HepG2 (cell line): ENCODE results near the gene MCM3AP. TPM values are rescaled to one million over a fixed set of nuclear protein-coding genes. Genes with fewer than 3 reads are reported as not detected.
A peak's percentile ranks its signal among the peaks of the same experiment; 100 is the strongest.

Source experiments
- ARNT ChIP-seq: fragments of 450-650 bp; IDR thresholded peaks from 2 replicates; pipeline ENCODE4 v1.6.1; 2017
- FOXA3 ChIP-seq: IDR thresholded peaks from 2 replicates; pipeline ENCODE4 v1.6.1; 2016; ENCODE audit warnings: missing genetic modification reagents, missing compliant biosample characterization
- GABPA ChIP-seq, 2 experiments: IDR thresholded peaks; 2 replicates each; pipeline ENCODE4 v1.6.1; 2011 to 2016; ENCODE audit warnings: low read depth in 2 of 2, low read length in 1 of 2, missing biosample characterization in 1 of 2, missing genetic modification characterization in 1 of 2
- GFI1 ChIP-seq: sonication (generic); formaldehyde crosslinking; IDR thresholded peaks from 2 replicates; pipeline ENCODE4 v1.5.0; 2020; ENCODE audit warnings: missing genetic modification reagents, mild to moderate bottlenecking, borderline replicate concordance
- GPN1 ChIP-seq: sonication (generic); formaldehyde crosslinking; IDR thresholded peaks from 2 replicates; pipeline ENCODE4 v1.5.1; 2020; ENCODE audit warnings: missing genetic modification reagents, borderline replicate concordance
- HIC2 ChIP-seq: sonication (generic); formaldehyde crosslinking; IDR thresholded peaks from 2 replicates; pipeline ENCODE4 v1.9.0; 2022; ENCODE audit warnings: low read depth, missing genetic modification reagents
- JDP2 ChIP-seq: sonication (generic); formaldehyde crosslinking; IDR thresholded peaks from 2 replicates; pipeline ENCODE4 v1.8.1; 2022; ENCODE audit warnings: missing genetic modification reagents, borderline replicate concordance
- KAT7 ChIP-seq: IDR thresholded peaks from 2 replicates; pipeline ENCODE4 v1.6.1; 2018; ENCODE audit warnings: borderline replicate concordance, missing compliant biosample characterization
- MAF1 ChIP-seq: sonication (generic); formaldehyde crosslinking; IDR thresholded peaks from 2 replicates; pipeline ENCODE4 v1.5.0; 2020; ENCODE audit warnings: missing genetic modification reagents, borderline replicate concordance
- MAX ChIP-seq: IDR thresholded peaks from 2 replicates; pipeline ENCODE4 v1.6.1; 2012; ENCODE audit warnings: inconsistent platforms
- NFKBIZ ChIP-seq: IDR thresholded peaks from 2 replicates; pipeline ENCODE4 v1.6.1; 2018; ENCODE audit warnings: missing genetic modification reagents, missing compliant biosample characterization
- NR2F1 ChIP-seq, 2 experiments: fragments of 450-650 bp in 1 of 2; formaldehyde crosslinking in 1 of 2; IDR thresholded peaks; 2 replicates each; pipeline versions ENCODE4 v1.5.0 to v1.6.1; 2016 to 2020; ENCODE audit warnings: mild to moderate bottlenecking in 1 of 2, missing compliant biosample characterization in 1 of 2, missing genetic modification reagents in 1 of 2, moderate library complexity in 1 of 2
- NR2F6 ChIP-seq, 2 experiments: IDR thresholded peaks; 2 replicates each; pipeline ENCODE4 v1.6.1; 2016; ENCODE audit warnings: antibody characterized with exemption in 1 of 2, mild to moderate bottlenecking in 1 of 2
- SNAPC2 ChIP-seq: sonication (generic); formaldehyde crosslinking; IDR thresholded peaks from 2 replicates; pipeline ENCODE4 v1.8.1; 2022; ENCODE audit warnings: mild to moderate bottlenecking, missing genetic modification reagents
- TBP ChIP-seq: sonication (generic); formaldehyde crosslinking; IDR thresholded peaks from 2 replicates; pipeline ENCODE4 v1.5.0; 2020; ENCODE audit warnings: missing genetic modification reagents
- ZFP62 ChIP-seq: sonication (generic); formaldehyde crosslinking; IDR thresholded peaks from 2 replicates; pipeline ENCODE4 v1.4.0; 2020; ENCODE audit warnings: missing genetic modification reagents
- ZFY ChIP-seq: sonication (generic); formaldehyde crosslinking; IDR thresholded peaks from 2 replicates; pipeline ENCODE4 v1.4.0; 2020; ENCODE audit warnings: missing genetic modification reagents
- ZNF253 ChIP-seq: sonication (generic); formaldehyde crosslinking; IDR thresholded peaks from 2 replicates; pipeline ENCODE4 v1.8.0; 2022; ENCODE audit warnings: mild to moderate bottlenecking, missing genetic modification reagents, borderline replicate concordance
- ZNF441 ChIP-seq: sonication (generic); formaldehyde crosslinking; IDR thresholded peaks from 2 replicates; pipeline ENCODE4 v1.7.0; 2021; ENCODE audit warnings: missing genetic modification reagents, borderline replicate concordance
- ZNF501 ChIP-seq: sonication (generic); formaldehyde crosslinking; IDR thresholded peaks from 2 replicates; pipeline ENCODE4 v1.5.1; 2020; ENCODE audit warnings: mild to moderate bottlenecking, moderate library complexity, missing genetic modification reagents
- ZNF598 ChIP-seq: sonication (generic); formaldehyde crosslinking; IDR thresholded peaks from 2 replicates; pipeline ENCODE4 v1.5.1; 2020; ENCODE audit warnings: mild to moderate bottlenecking, missing genetic modification reagents, borderline replicate concordance
- ZNF781 ChIP-seq: sonication (generic); formaldehyde crosslinking; IDR thresholded peaks from 2 replicates; pipeline ENCODE4 v1.5.1; 2020; ENCODE audit warnings: borderline replicate concordance, mild to moderate bottlenecking, missing genetic modification reagents; ENCODE audit errors: not compliant biosample characterization
- polyA plus RNA-seq, 8 experiments: library from polyadenylated mRNA; depleted of rRNA in 3 of 8; stranded (reverse) in 7 of 8; unstranded in 1 of 8; fragments of >200 nt; fragmentation: Illumina TruSeq in 4 of 8; extraction: Trizol in 4 of 8; gene quantifications; 2 replicates each; pipeline versions ENCODE4 v1.2.1 to v1.2.3, GENCODE V29; 2011 to 2016; ENCODE audit warnings: low read depth in 4 of 8, missing spikeins in 1 of 8, mixed read lengths in 1 of 8; ENCODE audit not compliant: insufficient read depth in 1 of 8
- total RNA-seq, 5 experiments: library from RNA; depleted of rRNA; stranded (reverse); fragments of >200 nt; fragmentation: Illumina TruSeq; extraction: Trizol; gene quantifications; 2 replicates each; pipeline ENCODE4 v1.2.3, GENCODE V29; 2016; ENCODE audit warnings: low read depth in 1 of 5
- TF ChIP-seq, protein P1 (sequence below): sonication (generic); formaldehyde crosslinking; conservative IDR thresholded peaks from 2 replicates; pipeline ENCODE4 v1.5.0; 2020; ENCODE audit warnings: missing genetic modification reagents
- TF ChIP-seq, protein P2 (sequence below): conservative IDR thresholded peaks from 2 replicates; pipeline ENCODE4 v1.6.1; 2018; ENCODE audit warnings: missing genetic modification reagents
- TF ChIP-seq, protein P3 (sequence below): sonication (generic); IDR thresholded peaks from 2 replicates; pipeline ENCODE4 v1.6.1; 2016; ENCODE audit warnings: low read depth, borderline replicate concordance

Gene MCM3AP
- total and polyA plus RNA-seq, 2 of the 13 experiments (the other 11 are each of a cell fraction or from before 2014, with no cell fraction given): 27.0 to 54.7 TPM

GRCh38 chr21:46323710-46324389 is 38.4 kb upstream of the MCM3AP start, which contains the start of the genes C21orf58 and PCNT (continued):
- TF ChIP-seq, protein P1, sequence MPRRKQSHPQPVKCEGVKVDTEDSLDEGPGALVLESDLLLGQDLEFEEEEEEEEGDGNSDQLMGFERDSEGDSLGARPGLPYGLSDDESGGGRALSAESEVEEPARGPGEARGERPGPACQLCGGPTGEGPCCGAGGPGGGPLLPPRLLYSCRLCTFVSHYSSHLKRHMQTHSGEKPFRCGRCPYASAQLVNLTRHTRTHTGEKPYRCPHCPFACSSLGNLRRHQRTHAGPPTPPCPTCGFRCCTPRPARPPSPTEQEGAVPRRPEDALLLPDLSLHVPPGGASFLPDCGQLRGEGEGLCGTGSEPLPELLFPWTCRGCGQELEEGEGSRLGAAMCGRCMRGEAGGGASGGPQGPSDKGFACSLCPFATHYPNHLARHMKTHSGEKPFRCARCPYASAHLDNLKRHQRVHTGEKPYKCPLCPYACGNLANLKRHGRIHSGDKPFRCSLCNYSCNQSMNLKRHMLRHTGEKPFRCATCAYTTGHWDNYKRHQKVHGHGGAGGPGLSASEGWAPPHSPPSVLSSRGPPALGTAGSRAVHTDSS: no peak
- no peak for TF ChIP-seq NR2F1 (CRISPR knock-in tag; IDR thresholded peaks at IDR 0.05)
- TF ChIP-seq NR2F6 (IDR thresholded peaks at IDR 0.05): no peak
- no peak for TF ChIP-seq NR2F6 (CRISPR knock-in tag; IDR thresholded peaks at IDR 0.05)
- TF ChIP-seq ARNT: no peak
- TF ChIP-seq, protein P2, sequence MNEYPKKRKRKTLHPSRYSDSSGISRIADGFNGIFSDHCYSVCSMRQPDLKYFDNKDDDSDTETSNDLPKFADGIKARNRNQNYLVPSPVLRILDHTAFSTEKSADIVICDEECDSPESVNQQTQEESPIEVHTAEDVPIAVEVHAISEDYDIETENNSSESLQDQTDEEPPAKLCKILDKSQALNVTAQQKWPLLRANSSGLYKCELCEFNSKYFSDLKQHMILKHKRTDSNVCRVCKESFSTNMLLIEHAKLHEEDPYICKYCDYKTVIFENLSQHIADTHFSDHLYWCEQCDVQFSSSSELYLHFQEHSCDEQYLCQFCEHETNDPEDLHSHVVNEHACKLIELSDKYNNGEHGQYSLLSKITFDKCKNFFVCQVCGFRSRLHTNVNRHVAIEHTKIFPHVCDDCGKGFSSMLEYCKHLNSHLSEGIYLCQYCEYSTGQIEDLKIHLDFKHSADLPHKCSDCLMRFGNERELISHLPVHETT (CRISPR knock-in tag): no peak
- 0 out of 2 replicates have a peak, but pooled peaks have one; percentile 10 for TF ChIP-seq KAT7 (CRISPR knock-in tag)
- TF ChIP-seq GABPA (IDR thresholded peaks at IDR 0.05; ENCODE audit: low read depth, low read length): no peak
- 0 out of 2 replicates have a peak, but pooled peaks have one; percentile 52 for TF ChIP-seq GABPA (CRISPR knock-in tag; IDR thresholded peaks at IDR 0.05; ENCODE audit: low read depth)
- peak; percentile 64 for TF ChIP-seq MAX
- no peak for TF ChIP-seq ZNF598
- TF ChIP-seq ZNF501: peak; percentile 86
- TF ChIP-seq ZFY: peak; percentile 87
- TF ChIP-seq MAF1 (CRISPR knock-in tag): 0 out of 2 replicates have a peak, but pooled peaks have one; percentile 47
- TF ChIP-seq FOXA3 (CRISPR knock-in tag): peak; percentile 56
- no peak for TF ChIP-seq TBP (CRISPR knock-in tag)
- peak; percentile 63; the same call in 1 of the 2 replicates for TF ChIP-seq ZNF441 (CRISPR knock-in tag)
- no peak for TF ChIP-seq ZFP62 (CRISPR knock-in tag)
- no peak for TF ChIP-seq HIC2
- no peak for TF ChIP-seq NFKBIZ (CRISPR knock-in tag)
- TF ChIP-seq, protein P3, sequence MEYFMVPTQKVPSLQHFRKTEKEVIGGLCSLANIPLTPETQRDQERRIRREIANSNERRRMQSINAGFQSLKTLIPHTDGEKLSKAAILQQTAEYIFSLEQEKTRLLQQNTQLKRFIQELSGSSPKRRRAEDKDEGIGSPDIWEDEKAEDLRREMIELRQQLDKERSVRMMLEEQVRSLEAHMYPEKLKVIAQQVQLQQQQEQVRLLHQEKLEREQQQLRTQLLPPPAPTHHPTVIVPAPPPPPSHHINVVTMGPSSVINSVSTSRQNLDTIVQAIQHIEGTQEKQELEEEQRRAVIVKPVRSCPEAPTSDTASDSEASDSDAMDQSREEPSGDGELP: peak; percentile 42; the same call in 1 of the 2 replicates
- TF ChIP-seq ZNF781 (CRISPR knock-in tag): peak; percentile 7
- no peak for TF ChIP-seq ZNF253 (CRISPR knock-in tag)
- TF ChIP-seq JDP2 (CRISPR knock-in tag): no peak
- TF ChIP-seq GFI1: no peak
- TF ChIP-seq GPN1 (CRISPR knock-in tag): no peak
- peak; percentile 55; the same call in 1 of the 2 replicates for TF ChIP-seq SNAPC2
